AG04449 (cell line): ENCODE results near the gene DBNL.

Source experiments
- CTCF ChIA-PET: fragments of 350-600 bp; formaldehyde crosslinking; extraction: SDS; loops from one replicate; lab custom pipeline; 2021; ENCODE audit warnings: antibody characterized with exemption; lab: Yijun Ruan, JAX
- POLR2A ChIA-PET: fragments of 400-600, 350-600 bp; formaldehyde crosslinking; extraction: SDS; loops from one replicate; lab custom pipeline; 2020; ENCODE audit warnings: antibody characterized with exemption, inconsistent platforms; lab: Yijun Ruan, JAX
- DNase-seq: peaks from one replicate; pipeline ENCODE4 v3.0.0-alpha.2; 2010; ENCODE audit warnings: low read depth, low spot score
- H3K4me3 ChIP-seq: 2 replicates; pipeline ENCODE4 v1.5.1; 2011; ENCODE audit warnings: low read depth, mild to moderate bottlenecking, control low read depth, low read length
- CTCF ChIP-seq: IDR thresholded peaks from one replicate; pipeline ENCODE4 v1.5.1; 2011; ENCODE audit warnings: mild to moderate bottlenecking, moderate library complexity, low read length, control low read depth, inconsistent platforms; ENCODE audit not compliant: insufficient read depth; ENCODE audit errors: missing control alignments

Gene DBNL

GRCh38 chr7:44097064-44097932 is 52.8 kb downstream of the DBNL start:
- CTCF ChIA-PET = interaction anchor here (1.1 to 2.6 kb wide), 4 partner anchors 10 to 16 kb away, joined by 4 to 15 read pairs (median 6); no protein-coding TSS in a partner anchor

GRCh38 chr7:44098092-44099068 is 53.9 kb downstream of the DBNL start:
- ChIA-PET CTCF (interaction anchor here (0.7 to 2.7 kb wide), 10 partner anchors 8 to 27 kb away, joined by 3 to 15 read pairs (median 6); no protein-coding TSS in a partner anchor), POLR2A (interaction anchor here (1.0 to 1.1 kb wide), 3 partner anchors 10 to 12 kb away, joined by 3 to 5 read pairs (median 3); no protein-coding TSS in a partner anchor)
- no peak for DNase-seq
- H3K4me3 ChIP-seq = no peak overlapping the region
- no peak for TF ChIP-seq CTCF

More at GRCh38 chr7:44097064-44097932, 52.8 kb downstream of the DBNL start:
- POLR2A ChIA-PET = interaction anchor here (1.0 kb wide), 1 partner anchor 9 kb away, joined by 3 read pairs; no protein-coding TSS in a partner anchor
- no peak for TF ChIP-seq CTCF
- no peak for DNase-seq
- H3K4me3 ChIP-seq = no peak overlapping the region

- DNase-seq = no peak
- no peak overlapping the region for H3K4me3 ChIP-seq
- TF ChIP-seq CTCF = no peak
- ChIA-PET POLR2A (interaction anchor here (1.0 to 1.1 kb wide), 2 partner anchors 10 to 11 kb away, joined by 3 to 5 read pairs; no protein-coding TSS in a partner anchor), CTCF (interaction anchor here (0.8 to 2.7 kb wide), 7 partner anchors 9 to 29 kb away, joined by 3 to 15 read pairs (median 7); no protein-coding TSS in a partner anchor)
Observed at GRCh38 chr7:44099669-44100068, 55.2 kb downstream of the DBNL start.

- TF ChIP-seq CTCF = no peak
- H3K4me3 ChIP-seq = no peak overlapping the region
- DNase-seq = no peak
- ChIA-PET CTCF (interaction anchor here (1.4 to 2.7 kb wide), 3 partner anchors 10 to 23 kb away, joined by 5 to 8 read pairs (median 5); no protein-coding TSS in a partner anchor), POLR2A (interaction anchor here (2.8 kb wide), 1 partner anchor 12 kb away, joined by 9 read pairs; no protein-coding TSS in a partner anchor)
Observed at GRCh38 chr7:44100458-44101302, 56.2 kb downstream of the DBNL start.

GRCh38 chr7:44101303-44101965 is 56.9 kb downstream of the DBNL start:
- TF ChIP-seq CTCF = no peak
- CTCF ChIA-PET = interaction anchor here (1.4 to 2.7 kb wide), 3 partner anchors 9 to 23 kb away, joined by 5 to 8 read pairs (median 5); no protein-coding TSS in a partner anchor
- POLR2A ChIA-PET = interaction anchor here (0.9 to 2.8 kb wide), 3 partner anchors 12 to 14 kb away, joined by 3 to 9 read pairs (median 9); no protein-coding TSS in a partner anchor
- DNase-seq = no peak
- no peak overlapping the region for H3K4me3 ChIP-seq
